NCI-H1417 (cell line): Measurements from ENCODE around the gene GSS.

Source experiments
- DNase-seq, 3 experiments: peaks; one replicate each; lab custom pipeline; 2025; lab: John Stamatoyannopoulos, UW

GSS gene

DNA sequence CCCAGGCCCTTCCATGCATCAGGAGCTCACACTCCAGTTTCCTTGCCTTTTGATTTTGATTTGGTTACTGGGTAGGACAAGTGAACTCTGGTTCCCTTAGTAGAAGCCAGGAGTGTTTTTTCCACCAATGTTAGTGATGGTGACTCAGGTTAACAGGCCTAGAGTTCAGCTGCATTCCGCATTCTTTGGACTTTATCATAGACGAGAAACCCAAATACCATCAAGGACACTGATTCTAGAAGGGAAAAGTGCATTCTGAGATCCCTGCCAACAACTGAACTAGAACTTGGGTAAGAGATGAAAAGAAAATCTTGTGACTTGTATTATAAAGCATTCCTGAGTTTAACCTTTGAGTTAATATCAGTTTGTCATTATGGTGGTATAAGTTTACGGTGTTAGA is 8.9 kb downstream of the GSS start:
- no peak for DNase-seq

DNA sequence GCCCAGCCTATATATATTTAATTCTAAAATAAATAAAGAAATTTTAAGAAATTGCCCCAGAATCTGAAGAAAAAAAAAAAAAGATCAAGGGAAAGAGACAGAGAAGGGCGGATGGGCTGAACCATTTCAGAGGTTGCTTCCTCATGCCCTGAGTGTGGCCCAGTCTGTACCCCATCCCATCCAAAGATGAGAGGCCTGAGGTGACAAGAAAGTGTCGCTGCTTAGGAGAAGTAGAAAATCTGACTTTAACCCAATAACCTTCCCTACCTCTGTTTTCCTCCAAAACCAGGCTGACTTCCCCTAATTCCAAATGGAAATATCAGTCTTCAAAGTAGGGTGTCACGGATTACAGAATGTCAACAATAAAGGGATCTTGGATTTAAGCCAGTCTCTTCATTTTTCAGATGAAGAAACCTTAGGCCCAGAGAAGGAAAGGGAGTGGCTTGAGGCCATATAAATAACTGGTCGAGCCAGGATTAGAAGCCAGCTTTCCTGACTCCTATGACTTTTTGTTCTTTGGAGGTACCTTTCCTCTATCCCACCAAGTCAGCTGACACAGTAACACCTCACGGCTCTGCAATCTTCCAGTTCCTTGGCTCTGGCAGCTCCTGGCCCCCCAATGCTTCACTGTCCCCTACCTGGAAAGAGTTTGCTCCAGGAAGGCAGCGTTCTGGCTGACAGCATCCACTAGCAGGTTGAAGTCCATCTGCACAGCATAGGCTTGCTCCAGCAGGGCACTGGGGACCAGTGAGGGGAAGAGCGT is 10.1 kb downstream of the GSS start:
- DNase-seq: no peak

DNA sequence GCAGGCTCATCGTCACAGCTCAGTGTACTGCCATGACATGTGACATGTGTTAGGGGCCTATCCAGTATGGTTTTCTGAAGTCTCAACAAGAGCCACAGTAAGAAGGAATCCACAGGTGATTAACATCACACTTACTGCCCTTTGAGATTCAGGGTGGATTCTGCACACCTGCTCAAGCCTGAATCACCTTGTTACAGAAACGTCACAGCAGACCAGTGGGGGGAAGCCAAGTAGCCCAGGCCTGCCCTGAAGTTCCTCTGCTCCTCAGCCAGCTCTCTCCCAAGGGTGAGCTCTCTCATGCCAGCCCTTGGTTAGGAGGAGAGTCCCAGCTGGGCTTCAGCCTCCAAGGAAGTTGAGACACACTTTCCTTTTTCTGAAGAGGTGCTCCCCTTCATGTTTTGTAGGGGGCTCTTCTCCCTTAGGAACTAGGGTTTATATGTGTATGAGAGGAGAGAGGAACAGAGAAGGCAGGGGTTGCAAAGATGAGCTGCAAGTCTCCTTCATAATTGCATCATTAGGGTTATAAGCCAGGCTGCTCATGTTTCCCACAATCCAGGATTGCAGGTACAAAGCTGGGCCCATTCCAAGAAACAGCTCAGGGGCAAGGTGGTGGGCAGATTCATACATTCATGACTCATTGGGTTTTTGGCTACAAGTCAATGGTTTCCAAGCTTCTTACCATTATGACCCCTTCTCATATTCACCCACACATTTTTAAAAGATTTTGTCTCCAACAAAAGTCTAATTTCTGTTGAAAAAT is 11.6 kb downstream of the GSS start:
- DNase-seq: no peak

DNA sequence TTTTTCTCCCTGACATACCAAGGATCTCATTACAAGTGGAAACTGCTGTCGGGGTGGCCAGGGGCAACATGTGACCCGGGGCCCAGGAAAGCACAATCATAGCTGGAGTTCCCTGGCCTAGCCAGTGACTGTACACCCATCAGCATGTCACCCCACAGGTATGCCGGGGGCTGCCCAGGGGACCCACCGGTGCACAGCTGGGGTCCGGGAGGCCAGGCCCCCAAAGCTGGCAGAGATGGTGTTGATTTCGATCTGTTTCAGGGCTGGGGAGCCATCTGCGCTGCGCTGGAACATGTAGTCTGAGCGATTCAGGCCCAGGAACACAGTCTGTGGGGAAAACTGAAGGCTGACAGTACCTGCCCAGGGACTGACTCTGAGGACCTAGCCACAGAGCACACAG is 13.3 kb downstream of the GSS start:
- DNase-seq: no peak

DNA sequence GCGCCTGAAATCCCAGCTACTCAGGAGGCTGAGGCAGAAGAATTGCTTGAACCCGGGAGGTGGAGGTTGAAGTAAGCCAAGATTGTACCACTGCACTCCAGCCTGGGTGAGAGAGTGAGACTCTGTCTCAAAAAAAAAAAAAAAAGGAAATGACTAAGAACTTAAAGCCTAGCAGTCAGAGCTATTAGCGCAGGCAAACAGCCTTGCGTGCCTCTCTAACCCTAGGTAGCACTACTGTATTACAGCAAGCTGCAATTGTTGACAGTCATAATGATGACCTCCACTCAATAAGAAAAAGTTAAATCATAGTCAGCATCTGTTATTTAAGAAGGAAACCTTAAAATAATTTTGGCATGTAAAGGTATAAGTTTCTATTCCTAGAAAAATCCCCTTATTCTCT is 14.4 kb downstream of the GSS start:
- no peak for DNase-seq

DNA sequence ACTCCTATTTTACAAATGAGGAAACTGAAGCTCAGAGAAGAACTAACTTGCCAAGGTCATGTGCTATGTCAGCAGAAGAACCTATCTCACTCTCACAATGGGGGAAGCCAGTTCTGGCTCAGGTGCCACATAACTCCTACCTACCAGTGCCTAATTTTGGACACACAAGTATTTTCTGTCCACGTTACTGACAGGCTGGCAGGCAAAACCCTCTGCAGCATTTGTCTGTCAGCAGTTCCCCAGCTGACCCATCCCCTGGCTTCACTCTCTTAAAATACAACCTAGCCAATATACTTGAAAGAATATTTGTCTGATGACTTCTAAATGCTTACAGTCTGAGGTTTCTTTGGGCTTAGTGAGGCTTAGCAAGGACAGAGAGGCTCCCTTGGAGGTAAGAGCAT is 15.5 kb downstream of the GSS start:
- DNase-seq: no peak

DNA sequence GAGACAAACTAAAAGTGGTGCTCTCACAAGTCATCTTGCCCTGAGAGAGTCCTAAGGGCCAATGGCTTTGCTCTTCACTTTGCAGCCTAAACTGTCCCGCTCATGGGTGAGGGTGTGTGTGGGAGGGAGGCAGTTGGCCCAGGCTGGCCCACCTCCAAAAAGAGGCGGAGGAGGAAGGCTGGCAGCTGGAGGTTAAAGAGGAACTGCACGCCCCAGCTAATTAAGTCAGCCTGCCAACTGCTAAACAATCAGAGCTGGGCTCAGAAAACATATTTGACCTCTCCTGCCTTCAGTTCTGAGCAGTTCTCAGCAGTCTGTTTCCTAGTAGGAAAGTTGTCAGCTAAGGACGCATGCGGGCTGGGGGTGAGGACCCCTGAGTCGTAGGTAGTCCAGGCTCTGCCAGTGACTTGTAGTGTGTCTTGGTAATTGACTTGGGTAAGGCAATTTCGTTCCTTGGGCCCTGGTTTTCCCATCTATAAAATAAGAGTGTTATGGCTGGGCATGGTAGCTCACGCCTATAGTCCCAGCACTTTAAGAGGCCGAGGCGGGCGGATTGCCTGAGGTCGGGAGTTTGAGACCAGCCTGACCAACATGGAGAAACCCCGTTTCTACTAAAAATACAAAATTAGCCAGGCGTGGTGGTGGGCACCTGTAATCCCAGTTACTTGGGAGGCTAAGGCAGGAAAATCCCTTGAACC is 17.0 kb downstream of the GSS start:
- no peak for DNase-seq

DNA sequence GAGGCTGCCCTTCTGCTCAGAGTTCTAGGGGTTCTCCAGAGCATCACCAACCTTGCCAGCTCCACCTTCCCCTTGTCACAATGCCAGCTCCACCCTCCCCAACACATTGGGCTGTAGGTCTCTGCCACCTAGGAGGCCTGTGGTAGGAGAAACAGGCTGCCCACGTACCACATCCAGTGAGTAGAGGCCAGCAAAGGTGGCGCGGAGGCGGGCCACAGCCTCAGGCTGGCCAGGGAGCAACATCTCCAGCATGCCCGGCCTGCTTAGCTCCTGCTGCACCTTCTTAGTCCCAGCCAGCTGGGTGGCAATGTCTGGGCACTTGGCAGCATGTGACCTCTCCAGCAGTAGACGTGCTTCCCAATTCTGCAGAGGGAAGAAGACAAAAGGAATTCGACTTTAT is 23.8 kb downstream of the GSS start:
- DNase-seq: no peak

DNA sequence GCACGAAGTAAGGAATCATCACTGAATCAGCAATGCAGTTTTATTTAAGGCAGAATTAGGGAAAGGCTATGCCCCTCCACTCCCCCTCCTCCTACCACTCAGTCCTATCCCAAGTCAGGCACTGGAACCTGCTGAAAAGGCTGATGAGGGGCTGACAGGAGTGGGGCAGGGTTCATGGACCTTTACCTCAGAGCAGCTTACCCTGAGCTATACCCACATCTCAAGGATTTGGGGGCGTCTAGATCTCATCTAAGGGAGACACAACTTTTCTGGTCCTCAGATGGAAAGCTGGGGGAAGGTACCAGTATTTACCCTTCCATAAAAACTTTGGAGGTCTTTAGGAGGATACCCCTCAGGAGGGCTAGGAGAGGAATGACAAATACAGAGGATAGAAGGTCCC is 27.2 kb downstream of the GSS start:
- no peak for DNase-seq

DNA sequence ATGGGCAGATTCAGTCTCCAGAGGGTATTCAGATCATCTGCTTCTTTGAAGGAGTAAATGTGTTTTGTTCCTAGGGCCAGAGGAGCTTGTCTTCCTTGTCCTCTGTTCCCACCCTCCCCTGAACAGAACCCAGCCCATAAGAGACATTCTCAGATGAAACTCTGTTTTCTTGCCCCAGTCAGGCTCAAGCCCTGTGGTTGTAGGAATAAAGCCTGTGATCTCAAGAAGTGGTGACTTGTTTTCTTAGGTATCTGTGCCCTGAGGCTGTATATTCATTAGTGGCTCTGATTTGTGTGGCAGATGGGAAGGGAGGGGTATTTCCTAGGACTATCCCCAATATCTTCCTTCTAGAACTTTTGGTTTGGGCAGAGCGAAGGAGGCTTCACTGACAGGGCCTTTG is 27.9 kb downstream of the GSS start:
- DNase-seq: no peak

DNA sequence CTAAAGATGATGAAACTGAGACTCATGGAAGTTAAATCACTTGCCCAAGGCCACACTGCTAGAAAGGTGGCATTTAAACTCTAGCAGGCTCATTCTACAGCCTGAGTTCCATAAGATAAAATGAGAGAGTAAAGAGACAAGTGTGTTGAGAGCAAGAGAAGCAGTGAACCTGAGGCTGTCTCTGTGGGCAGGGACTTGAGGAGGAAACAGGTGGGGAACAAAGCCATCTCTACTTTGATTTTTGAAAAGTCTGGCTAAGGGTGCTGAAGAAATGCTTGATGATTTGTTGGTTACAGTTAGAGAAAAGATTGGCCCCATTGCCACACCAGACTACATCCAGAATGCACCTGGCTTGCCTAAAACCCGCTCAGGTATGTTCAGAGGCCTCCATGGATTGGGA is 29.0 kb downstream of the GSS start:
- no peak for DNase-seq

DNA sequence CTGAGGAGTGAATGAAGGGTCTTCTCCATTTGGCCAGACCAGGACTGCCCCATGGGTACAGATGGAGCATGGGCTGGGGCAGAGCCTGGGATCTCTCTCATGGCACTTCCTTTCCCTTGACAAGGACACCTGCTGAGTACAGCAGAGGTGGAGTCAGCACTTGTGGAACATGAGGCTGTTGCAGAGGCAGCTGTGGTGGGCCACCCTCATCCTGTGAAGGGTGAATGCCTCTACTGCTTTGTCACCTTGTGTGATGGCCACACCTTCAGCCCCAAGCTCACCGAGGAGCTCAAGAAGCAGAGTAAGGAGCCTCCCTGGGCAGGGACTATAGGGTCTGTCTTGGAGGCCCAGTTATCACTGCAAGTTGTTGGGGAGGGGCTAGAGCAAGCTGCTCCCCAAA is 29.6 kb downstream of the GSS start:
- no peak for DNase-seq

DNA sequence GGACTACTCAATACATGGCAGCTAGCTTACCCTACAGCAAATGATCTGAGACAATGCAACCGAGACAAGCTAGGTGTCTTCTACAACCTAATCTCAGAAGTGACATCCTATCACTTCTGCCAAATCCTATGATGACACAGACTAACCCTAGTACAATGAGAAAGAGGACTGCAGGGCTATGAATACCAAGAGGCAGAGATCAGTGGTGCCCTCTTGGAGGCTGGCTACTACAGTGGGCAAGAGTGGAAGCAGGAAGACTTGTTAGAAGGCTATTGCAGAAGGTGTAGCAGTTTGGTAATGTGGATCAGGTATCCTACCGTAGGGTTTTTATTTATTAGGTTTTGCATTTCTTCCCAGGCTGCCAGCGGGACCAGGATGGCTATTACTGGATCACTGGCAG is 30.3 kb downstream of the GSS start:
- no peak for DNase-seq

DNA sequence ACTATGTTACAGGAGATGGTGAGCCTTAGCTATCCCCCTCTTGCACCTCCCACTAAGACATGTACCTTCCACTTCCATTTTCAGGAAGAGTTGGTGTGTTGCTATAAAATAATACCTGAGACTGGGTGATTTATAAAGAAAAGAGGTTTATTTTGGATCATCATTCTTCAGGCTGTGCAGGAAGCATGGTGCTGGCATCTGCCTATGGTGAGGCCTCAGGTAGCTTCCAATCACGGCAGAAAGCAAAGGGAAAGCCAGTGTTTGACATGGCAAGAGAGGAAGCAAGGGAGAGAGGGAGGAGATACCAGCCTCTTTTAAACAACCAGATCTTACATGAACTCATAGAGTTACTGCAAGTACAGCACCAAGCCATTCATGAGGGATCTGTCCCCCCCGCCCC is 32.2 kb downstream of the GSS start:
- DNase-seq: no peak

DNA sequence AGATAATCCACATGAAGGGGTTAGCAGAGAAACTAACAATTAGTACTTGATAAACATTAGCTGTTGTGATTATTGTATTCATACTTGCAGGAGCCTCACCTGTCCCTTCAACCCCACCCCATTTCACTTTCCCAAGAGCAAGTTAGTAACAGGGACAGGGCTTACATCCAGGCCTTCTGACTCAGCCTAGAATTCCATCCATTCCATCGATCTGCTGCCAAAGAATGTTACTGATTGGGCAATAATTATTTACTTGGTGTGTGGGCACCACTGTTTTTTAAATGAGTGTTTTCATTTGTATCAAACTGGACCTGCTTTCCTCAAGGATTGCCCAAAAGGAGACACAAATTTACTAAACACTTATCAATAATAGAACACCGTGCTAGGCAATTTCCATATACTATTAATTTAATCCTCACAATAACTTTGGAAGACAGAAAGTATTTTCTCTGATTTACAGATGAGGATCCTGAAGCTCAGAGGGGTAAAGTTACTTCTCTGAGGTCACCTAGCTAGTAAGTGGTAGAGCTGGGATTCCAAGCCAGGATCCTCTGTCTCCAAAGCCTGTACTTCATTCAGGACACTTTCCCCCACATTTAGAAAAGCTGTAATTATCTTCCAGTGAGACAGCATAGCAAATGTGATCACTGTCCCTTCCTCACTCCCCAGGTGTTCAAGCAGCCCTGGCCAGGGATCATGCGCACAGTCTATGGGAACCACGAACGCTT is 32.8 kb downstream of the GSS start:
- DNase-seq: no peak

DNA sequence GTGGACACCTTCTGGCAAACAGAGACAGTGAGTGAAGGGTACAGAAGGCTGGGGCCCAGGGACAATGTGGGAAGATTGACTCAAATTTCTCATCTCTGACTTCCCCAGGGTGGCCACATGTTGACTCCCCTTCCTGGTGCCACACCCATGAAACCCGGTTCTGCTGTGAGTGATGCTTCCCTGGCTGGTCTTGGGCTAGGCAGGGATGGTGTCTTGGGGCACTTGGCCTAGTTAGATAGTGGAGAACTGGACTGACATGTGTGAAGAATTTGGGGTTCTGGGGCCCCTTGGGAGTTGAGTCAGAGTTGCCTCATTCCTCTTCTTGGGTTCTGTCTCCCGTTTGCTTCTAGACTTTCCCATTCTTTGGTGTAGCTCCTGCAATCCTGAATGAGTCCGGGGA is 34.2 kb downstream of the GSS start:
- DNase-seq: no peak

DNA sequence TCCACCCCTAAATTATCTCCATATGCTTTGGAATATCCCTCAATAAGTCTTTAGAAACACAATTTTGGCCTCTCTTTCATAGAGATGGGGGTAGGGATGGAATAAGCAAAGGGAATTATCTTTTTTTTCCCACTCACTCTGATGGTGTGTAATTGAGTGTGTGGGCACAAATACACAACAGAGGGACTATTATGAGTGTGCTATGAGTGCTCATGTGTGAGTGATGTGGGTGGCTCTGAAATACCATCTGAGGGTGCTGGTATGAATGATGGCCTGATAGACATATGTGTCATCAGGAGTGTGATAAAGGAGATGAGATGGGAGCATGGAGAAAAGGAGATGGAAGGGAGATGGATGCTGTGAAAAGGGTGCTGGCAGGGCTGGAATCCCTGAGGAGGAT is 35.6 kb downstream of the GSS start:
- DNase-seq: no peak

DNA sequence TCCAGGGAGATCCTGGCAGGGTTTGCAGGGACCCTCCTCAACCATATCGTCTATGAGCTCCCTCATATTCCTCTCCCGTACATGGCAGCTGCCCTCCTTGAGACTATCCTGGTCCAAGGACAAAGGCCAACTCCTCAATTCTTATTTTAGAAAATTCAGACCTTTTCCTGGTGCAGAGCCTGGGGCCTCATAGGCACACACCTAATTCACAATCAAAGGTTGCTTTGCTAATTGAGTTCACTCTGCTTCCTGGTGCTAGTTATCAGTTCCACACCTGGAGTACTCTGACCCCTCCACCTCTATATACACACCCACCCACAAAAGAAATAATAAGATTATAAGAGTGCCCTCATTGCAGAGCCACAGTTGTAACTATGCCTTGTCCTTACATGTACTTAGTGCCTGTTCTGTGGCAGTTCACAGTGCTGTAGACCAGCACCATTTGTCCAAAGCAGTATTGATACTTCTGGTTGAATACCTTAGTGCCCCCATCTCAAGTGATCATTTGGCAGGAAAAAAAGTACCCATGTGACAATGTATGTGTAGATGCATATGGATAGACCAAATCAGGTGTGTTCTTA is 38.7 kb downstream of the GSS start:
- DNase-seq: no peak

DNA sequence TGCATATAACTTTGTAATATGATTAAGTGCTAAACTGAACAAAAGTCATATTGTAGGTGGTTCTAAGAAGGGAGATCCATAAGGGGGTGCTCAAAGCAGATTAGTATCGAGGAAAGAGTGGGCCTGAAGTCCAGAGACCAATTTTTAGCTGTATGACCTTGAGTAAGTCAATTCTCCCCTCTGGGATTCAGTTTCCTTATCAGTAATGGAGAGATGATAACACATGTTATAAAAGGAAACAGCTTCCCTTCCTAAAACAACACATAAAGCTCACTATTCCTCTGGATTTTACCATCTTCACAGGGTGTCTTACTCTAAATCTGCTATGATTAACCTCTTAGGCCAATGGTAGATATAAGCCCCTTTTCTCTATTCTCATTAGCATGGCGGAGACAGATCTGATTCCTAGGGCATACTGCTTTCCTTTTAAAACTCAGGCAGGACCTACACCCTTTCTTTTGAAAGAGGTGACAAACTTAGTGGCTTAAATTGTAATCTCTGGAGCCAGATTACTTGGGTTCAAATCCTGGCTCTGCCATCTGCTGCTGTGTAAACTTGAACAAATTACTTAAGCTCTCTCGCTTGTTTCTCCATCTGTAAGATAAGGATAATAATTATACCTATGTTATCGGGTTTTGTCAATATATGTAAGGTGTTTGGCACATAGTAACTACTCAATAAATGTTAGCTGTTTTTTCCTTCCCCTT is 39.7 kb downstream of the GSS start:
- DNase-seq: no peak

DNA sequence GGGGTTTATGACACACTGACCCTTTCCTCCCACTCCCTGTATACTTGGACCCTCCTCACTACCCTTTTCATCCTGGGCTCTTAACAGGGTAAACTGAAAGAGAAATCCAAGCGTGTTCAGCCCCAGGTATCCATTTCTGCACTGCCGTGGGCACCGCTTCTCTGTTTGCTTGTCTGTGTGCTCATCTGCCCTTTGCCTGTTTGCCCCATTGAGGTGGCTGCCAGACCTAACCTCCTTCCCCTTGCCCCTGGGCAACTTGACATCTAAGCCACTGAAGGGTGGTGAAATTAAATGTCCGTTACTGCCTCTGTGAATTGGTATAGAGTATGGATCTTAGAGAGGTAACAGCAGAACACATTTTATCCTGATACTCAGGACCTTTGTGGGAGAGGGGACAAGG is 40.5 kb downstream of the GSS start:
- DNase-seq: no peak
